SK-N-SH (cell line): ENCODE results near the gene COX5B. TPM values are rescaled to one million over a fixed set of nuclear protein-coding genes. Genes with fewer than 3 reads are reported as not detected.

ENCODE experiments used
- CTCF ChIA-PET: fragments of 300-600, 350-600 bp; formaldehyde crosslinking; extraction: SDS; loops from one replicate; lab custom pipeline; 2021; lab: Yijun Ruan, JAX
- POLR2A ChIA-PET: fragments of 350-600 bp; sonication (Branson Sonifier 250); formaldehyde crosslinking; extraction: SDS; loops from one replicate; lab custom pipeline; 2020; ENCODE audit warnings: antibody characterized with exemption, inconsistent platforms; lab: Yijun Ruan, JAX
- DNase-seq: peaks from one replicate; pipeline ENCODE4 v3.0.0; 2012
- H2AFZ ChIP-seq: fragments of 200-600 bp; sonication (generic); 2 replicates; pipeline ENCODE4 v1.8.1; 2016; ENCODE audit warnings: antibody characterized with exemption, mild to moderate bottlenecking, low read depth
- H3F3A ChIP-seq: fragments of 200-600 bp; sonication (generic); replicated peaks from 2 replicates; pipeline ENCODE3; 2016; ENCODE audit warnings: antibody characterized with exemption, mild to moderate bottlenecking; ENCODE audit not compliant: insufficient read depth
- H3K27ac ChIP-seq, 2 experiments: fragments of 200-500 bp in 1 of 2; fragments of 200-600 bp in 1 of 2; sonication (Bioruptor generic) in 1 of 2; sonication (generic), shearing (Covaris generic) in 1 of 2; 2 replicates each; pipeline versions ENCODE4 v1.5.1 to v1.6.1; 2014 to 2016; ENCODE audit warnings: low read depth in 2 of 2, inconsistent platforms in 1 of 2, low read length in 1 of 2, mild to moderate bottlenecking in 1 of 2, mixed read lengths in 1 of 2
- H3K27me3 ChIP-seq: fragments of 200-600 bp; sonication (generic), shearing (Covaris generic); 2 replicates; pipeline ENCODE4 v1.6.1; 2016; ENCODE audit warnings: mixed run types; ENCODE audit not compliant: insufficient read depth
- H3K36me3 ChIP-seq, 2 experiments: fragments of 200-500 bp in 1 of 2; fragments of 200-600 bp in 1 of 2; sonication (Bioruptor generic) in 1 of 2; sonication (generic) in 1 of 2; replicated peaks in 1 of 2; 2 replicates each; pipeline versions ENCODE3 to v1.5.1; 2014 to 2016; ENCODE audit warnings: low read length in 1 of 2, mild to moderate bottlenecking in 1 of 2; ENCODE audit not compliant: insufficient read depth in 2 of 2, control insufficient read depth in 1 of 2
- H3K4me1 ChIP-seq, 2 experiments: fragments of 200-500 bp in 1 of 2; fragments of 200-600 bp in 1 of 2; sonication (Bioruptor generic) in 1 of 2; sonication (generic), shearing (Covaris generic) in 1 of 2; 2 replicates each; pipeline versions ENCODE4 v1.5.1 to v1.6.1; 2014 to 2016; ENCODE audit warnings: low read depth in 1 of 2, low read length in 1 of 2, mixed run types in 1 of 2; ENCODE audit not compliant: insufficient read depth in 2 of 2, control insufficient read depth in 1 of 2
- H3K4me2 ChIP-seq: fragments of 200-600 bp; sonication (generic), shearing (Covaris generic); 2 replicates; pipeline ENCODE4 v1.6.1; 2017; ENCODE audit warnings: mixed run types
- H3K4me3 ChIP-seq, 2 experiments: fragments of 200-500 bp in 1 of 2; fragments of 200-600 bp in 1 of 2; sonication (Bioruptor generic) in 1 of 2; sonication (generic), shearing (Covaris generic) in 1 of 2; 2 replicates each; pipeline versions ENCODE4 v1.5.1 to v1.8.1; 2014 to 2016; ENCODE audit warnings: low read depth in 2 of 2, inconsistent platforms in 1 of 2, low read length in 1 of 2, mild to moderate bottlenecking in 1 of 2, mixed read lengths in 1 of 2, moderate library complexity in 1 of 2
- H3K79me2 ChIP-seq: fragments of 200-600 bp; sonication (generic); 2 replicates; pipeline ENCODE4 v1.8.1; 2017; ENCODE audit warnings: mild to moderate bottlenecking; ENCODE audit not compliant: insufficient read depth
- H3K9ac ChIP-seq: fragments of 200-600 bp; sonication (generic); 2 replicates; pipeline ENCODE4 v1.6.1; 2017; ENCODE audit warnings: mixed run types
- H3K9me2 ChIP-seq: fragments of 200-600 bp; sonication (generic); 2 replicates; pipeline ENCODE4 v1.6.1; 2017; ENCODE audit warnings: mixed run types
- H3K9me3 ChIP-seq: fragments of 200-600 bp; sonication (generic); 2 replicates; pipeline ENCODE4 v1.6.1; 2017; ENCODE audit warnings: mixed run types, mild to moderate bottlenecking, moderate library complexity
- H4K20me1 ChIP-seq: fragments of 200-600 bp; sonication (generic); 2 replicates; pipeline ENCODE4 v1.6.1; 2017; ENCODE audit warnings: mild to moderate bottlenecking, mixed run types; ENCODE audit not compliant: insufficient read depth
- CHD2 ChIP-seq: fragments of 150-350 bp; IDR thresholded peaks from 2 replicates; pipeline ENCODE4 v1.6.1; 2018; ENCODE audit warnings: low read length; ENCODE audit not compliant: partially characterized antibody
- ELF1 ChIP-seq: IDR thresholded peaks from 2 replicates; pipeline ENCODE4 v1.4.0; 2012
- EP300 ChIP-seq, 2 experiments: IDR thresholded peaks; 2 replicates each; pipeline versions ENCODE4 v1.4.0 to v1.6.1; 2012; ENCODE audit warnings: borderline replicate concordance in 1 of 2, low read depth in 1 of 2, low read length in 1 of 2
- EZH2phosphoT487 ChIP-seq: fragments of 200-600 bp; sonication (generic); IDR thresholded peaks from 2 replicates; pipeline ENCODE4 v1.6.1; 2017; ENCODE audit warnings: low read depth, mixed run types, mild to moderate bottlenecking, antibody characterized with exemption, moderate library complexity, borderline replicate concordance
- FOXM1 ChIP-seq: IDR thresholded peaks from 2 replicates; pipeline ENCODE4 v1.4.0; 2012; ENCODE audit warnings: low read depth, mild to moderate bottlenecking
- GATA2 ChIP-seq: sonication (generic); formaldehyde crosslinking; IDR thresholded peaks from 2 replicates; pipeline ENCODE4 v1.5.0; 2020; ENCODE audit warnings: mild to moderate bottlenecking, missing genetic modification reagents
- JUND ChIP-seq: IDR thresholded peaks from 2 replicates; pipeline ENCODE4 v1.4.0; 2012
- MAX ChIP-seq: IDR thresholded peaks from 2 replicates; pipeline ENCODE4 v1.4.0; 2012; ENCODE audit warnings: low read depth
- MEF2A ChIP-seq: IDR thresholded peaks from 2 replicates; pipeline ENCODE4 v1.4.0; 2012; ENCODE audit warnings: low read depth, borderline replicate concordance
- RAD21 ChIP-seq: IDR thresholded peaks from 2 replicates; pipeline ENCODE4 v1.6.1; 2012; ENCODE audit warnings: mild to moderate bottlenecking, low read length
- RCOR1 ChIP-seq: fragments of 150-350 bp; IDR thresholded peaks from 2 replicates; pipeline ENCODE4 v1.6.1; 2017; ENCODE audit warnings: antibody characterized with exemption, low read length
- RXRA ChIP-seq: IDR thresholded peaks from 2 replicates; pipeline ENCODE4 v1.4.0; 2012; ENCODE audit warnings: low read depth, mild to moderate bottlenecking, borderline replicate concordance
- SIN3A ChIP-seq: IDR thresholded peaks from 2 replicates; pipeline ENCODE4 v1.6.1; 2012; ENCODE audit warnings: low read depth, mild to moderate bottlenecking, low read length, moderate library complexity, borderline replicate concordance
- SMC3 ChIP-seq: IDR thresholded peaks from 2 replicates; pipeline ENCODE4 v1.6.1; 2012; ENCODE audit warnings: low read depth, low read length, improper control_type of control experiment
- TCF12 ChIP-seq: IDR thresholded peaks from 2 replicates; pipeline ENCODE4 v1.4.0; 2012
- TEAD4 ChIP-seq: IDR thresholded peaks from 2 replicates; pipeline ENCODE4 v1.4.0; 2012; ENCODE audit warnings: mild to moderate bottlenecking, borderline replicate concordance; ENCODE audit not compliant: insufficient read depth
- USF2 ChIP-seq: fragments of 150-350 bp; IDR thresholded peaks from 2 replicates; pipeline ENCODE4 v1.6.1; 2017; ENCODE audit warnings: antibody characterized with exemption, low read length, low read depth, borderline replicate concordance
- YY1 ChIP-seq: IDR thresholded peaks from 2 replicates; pipeline ENCODE4 v1.4.0; 2012; ENCODE audit warnings: low read depth, mild to moderate bottlenecking
- ZBTB33 ChIP-seq: IDR thresholded peaks from 2 replicates; pipeline ENCODE4 v1.4.0; 2012; ENCODE audit warnings: low read depth, borderline replicate concordance
- WGBS: methylation state at CpG from one replicate; pipeline ENCODE4 v1.1.6; 2017; ENCODE audit warnings: low lambda C conversion rate; 5-methylcytosine and 5-hydroxymethylcytosine counted together
- polyA plus RNA-seq, 3 experiments: library from polyadenylated mRNA; depleted of rRNA; stranded (reverse); fragments of >200 nt; gene quantifications; 2 replicates each; pipeline ENCODE4 v1.2.3, GENCODE V29; 2012

COX5B gene
- polyA plus RNA-seq, 1 of the 3 experiments (the other 2 are of a cell fraction) = 702 TPM

- Histone ChIP-seq H3K4me3 (no peak overlapping the region), H3K4me1 (peaks cover 13 to 15% of the 10 kb centered on the region in 2 experiments; a peak in 3 of 4 replicates), H3F3A (peaks cover 14% of the 10 kb centered on the region), H3K36me3 (peaks cover 18 to 35% of the 10 kb centered on the region in 2 experiments), H3K79me2 (peaks cover 31% of the 10 kb centered on the region), H3K9me3 (no peaks in the 10 kb centered on the region), H3K4me2 (no peak overlapping the region), H3K27me3 (no peaks in the 10 kb centered on the region), H3K9me2 (no peaks in the 10 kb centered on the region), H3K9ac (no peak overlapping the region), H3K27ac (no peak overlapping the region; a peak in 1 of 4 replicates), H4K20me1 (0 out of 2 replicates have a peak, but pooled peaks cover 7% of the 10 kb centered on the region), H2AFZ (no peak overlapping the region)
- CTCF ChIA-PET = interaction anchor here (1.4 kb wide), 1 partner anchor 67 kb away, joined by 6 read pairs; no protein-coding TSS in a partner anchor
- DNase-seq = no peak
- WGBS = 94% methylated on average over 24 of the region's 37 CpGs
- POLR2A ChIA-PET = interaction anchor here (1.0 kb wide), 1 partner anchor 12 kb away, joined by 4 read pairs; the partner anchor contains the start of gene COX5B
- TF ChIP-seq TEAD4 = no peak
- no peak for TF ChIP-seq EZH2phosphoT487
- TF ChIP-seq ZBTB33 = no peak
- TF ChIP-seq TCF12 = no peak
- no peak for TF ChIP-seq RAD21
- no peak for TF ChIP-seq CHD2
- no peak for TF ChIP-seq SIN3A
- no peak for TF ChIP-seq YY1
- TF ChIP-seq USF2 = no peak
- TF ChIP-seq FOXM1 = no peak
Measured at GRCh38 chr2:97657986-97658690, 12.3 kb downstream of the COX5B start.

- H3K27me3 ChIP-seq = no peaks in the 10 kb centered on the region
- 0 out of 2 replicates have a peak, but pooled peaks cover 7% of the 10 kb centered on the region for H4K20me1 ChIP-seq
- no peak overlapping the region for H3K9ac ChIP-seq
- peaks cover 31% of the 10 kb centered on the region for H3K79me2 ChIP-seq
- H3K4me3 ChIP-seq = no peak overlapping the region
- H2AFZ ChIP-seq = no peak overlapping the region
- no peak overlapping the region for H3K4me2 ChIP-seq
- TF ChIP-seq GATA2 (no peak), JUND (no peak), RXRA (no peak), MEF2A (no peak), EP300 (IDR thresholded peaks at IDR 0.05; ENCODE audit: borderline replicate concordance in 1 of 2, low read depth in 1 of 2, low read length in 1 of 2) (no peak), MAX (no peak), SMC3 (no peak), ELF1 (no peak), TCF12 (no peak), YY1 (no peak), RAD21 (no peak), RCOR1 (no peak)
- H3F3A ChIP-seq = peaks cover 10% of the 10 kb centered on the region
- CTCF ChIA-PET = interaction anchor here (8.6 kb wide), 1 partner anchor 39 kb away, joined by 88 read pairs; no protein-coding TSS in a partner anchor
- POLR2A ChIA-PET = no interaction called here
- no peaks in the 10 kb centered on the region for H3K9me2 ChIP-seq
- peaks cover 13 to 15% of the 10 kb centered on the region in 2 experiments; a peak in 3 of 4 replicates for H3K4me1 ChIP-seq
- no peak overlapping the region; a peak in 1 of 4 replicates for H3K27ac ChIP-seq
- peaks cover 12 to 33% of the 10 kb centered on the region in 2 experiments for H3K36me3 ChIP-seq
- DNase-seq = no peak
- WGBS = 94% methylated on average over 4 of the region's 13 CpGs
- H3K9me3 ChIP-seq = no peaks in the 10 kb centered on the region
Measured at GRCh38 chr2:97658691-97659157, 12.9 kb downstream of the COX5B start.
